ENCODE measurements around the gene PTDSS2.

PTDSS2 gene

DNA sequence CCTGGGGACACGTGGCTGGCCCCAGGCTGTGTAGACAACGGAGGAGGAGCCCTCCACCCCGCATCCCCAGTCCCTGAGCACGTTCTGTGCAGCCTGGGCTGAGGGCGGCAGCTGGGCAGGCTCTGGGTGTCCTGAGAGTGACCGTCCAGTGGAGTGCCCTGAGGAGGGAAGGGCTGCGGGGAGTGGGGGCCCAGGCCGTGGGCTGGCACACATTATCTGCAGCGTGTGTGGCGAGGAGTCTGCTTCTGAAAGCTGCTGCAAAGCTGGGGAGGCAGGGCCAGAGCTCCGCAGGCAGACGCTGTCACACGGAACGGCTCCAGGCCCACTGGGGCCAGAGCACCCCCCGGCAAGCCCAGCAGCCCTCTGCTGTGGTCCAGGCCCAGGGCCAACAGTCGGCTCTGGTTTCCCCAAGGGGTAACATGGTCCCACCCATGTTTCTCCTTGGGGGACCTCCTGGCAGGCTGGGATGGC, 7.4 kb upstream of the PTDSS2 start:
- ChIA-PET CTCF (interaction anchor here (1.7 to 1.9 kb wide), 2 partner anchors 76 to 191 kb away, joined by 4 to 7 read pairs; no protein-coding TSS in a partner anchor), POLR2A (no interaction called here)
- DNase-seq (ENCODE audit: extremely low spot score) = no peak
- no peak for TF ChIP-seq CTCF (IDR thresholded peaks at IDR 0.05; ENCODE audit: control extremely low read depth, extremely low read depth, low read depth, missing control alignments)

- no peak for DNase-seq (ENCODE audit: extremely low spot score)
- no peak for TF ChIP-seq CTCF (IDR thresholded peaks at IDR 0.05; ENCODE audit: control extremely low read depth, extremely low read depth, low read depth, missing control alignments)
- ChIA-PET POLR2A (interaction anchor here (1.1 kb wide), 1 partner anchor 236 kb away, joined by 3 read pairs; the partner anchor contains the start of genes BET1L and RIC8A), CTCF (interaction anchor here (1.7 to 1.9 kb wide), 2 partner anchors 75 to 192 kb away, joined by 4 to 7 read pairs; no protein-coding TSS in a partner anchor)
These were observed 6.4 kb upstream of the PTDSS2 start for GRCh38 chr11:443542-444199.

GRCh38 chr11:444396-445144, 5.5 kb upstream of the PTDSS2 start:
- no peak for DNase-seq (ENCODE audit: extremely low spot score)
- POLR2A ChIA-PET = no interaction called here
- no peak for TF ChIP-seq CTCF (IDR thresholded peaks at IDR 0.05; ENCODE audit: control extremely low read depth, extremely low read depth, low read depth, missing control alignments)
- CTCF ChIA-PET = interaction anchor here (1.1 to 2.0 kb wide), 3 partner anchors 11 to 193 kb away, joined by 3 to 5 read pairs (median 4); no protein-coding TSS in a partner anchor

- CTCF ChIA-PET = interaction anchor here (0.8 to 2.0 kb wide), 4 partner anchors 10 to 239 kb away, joined by 3 to 5 read pairs (median 3); partner anchors contain the start of genes BET1L and RIC8A
- DNase-seq (ENCODE audit: extremely low spot score) = no peak
- TF ChIP-seq CTCF (IDR thresholded peaks at IDR 0.05; ENCODE audit: control extremely low read depth, extremely low read depth, low read depth, missing control alignments) = no peak
- POLR2A ChIA-PET = no interaction called here
These were observed 4.1 kb upstream of the PTDSS2 start for GRCh38 chr11:445765-446588.

GRCh38 chr11:446891-447290, 3.2 kb upstream of the PTDSS2 start:
- ChIA-PET CTCF (interaction anchor here (0.8 to 3.1 kb wide), 7 partner anchors 18 to 72 kb away, joined by 3 to 18 read pairs (median 11); no protein-coding TSS in a partner anchor), POLR2A (interaction anchor here (0.6 kb wide), 1 partner anchor 12 kb away, joined by 3 read pairs; no protein-coding TSS in a partner anchor)
- no peak for TF ChIP-seq CTCF (IDR thresholded peaks at IDR 0.05; ENCODE audit: control extremely low read depth, extremely low read depth, low read depth, missing control alignments)
- no peak for DNase-seq (ENCODE audit: extremely low spot score)
